HCT116 (cell line): ENCODE results near the gene LAMTOR4.

ENCODE experiments used
- CEBPB ChIP-seq: IDR thresholded peaks from 2 replicates; pipeline ENCODE4 v1.6.1; 2012; ENCODE audit warnings: low read depth
- CTCF ChIP-seq, 3 experiments: fragments of 200-600 bp in 1 of 3; sonication (generic) in 1 of 3; IDR thresholded peaks in 2 of 3; conservative IDR thresholded peaks in 1 of 3; 2 replicates each; pipeline ENCODE4 v1.5.1; 2012 to 2017; ENCODE audit warnings: low read depth in 2 of 3, low read length in 2 of 3, antibody characterized with exemption in 1 of 3, borderline replicate concordance in 1 of 3, control low read depth in 1 of 3, mild to moderate bottlenecking in 1 of 3, mixed read lengths in 1 of 3, mixed run types in 1 of 3, moderate library complexity in 1 of 3; ENCODE audit not compliant: insufficient read depth in 1 of 3
- EGR1 ChIP-seq: IDR thresholded peaks from 2 replicates; pipeline ENCODE4 v1.6.1; 2012; ENCODE audit warnings: low read depth
- EZH2 ChIP-seq: fragments of 200-600 bp; sonication (generic); IDR thresholded peaks from 2 replicates; pipeline ENCODE4 v1.6.1; 2017; ENCODE audit warnings: antibody characterized with exemption, mixed run types
- POLR2A ChIP-seq: IDR thresholded peaks from 2 replicates; pipeline ENCODE4 v1.7.0; 2011; ENCODE audit warnings: borderline replicate concordance; ENCODE audit not compliant: insufficient read depth, insufficient read length; ENCODE audit errors: extremely low read depth
- POLR2AphosphoS5 ChIP-seq: IDR thresholded peaks from 2 replicates; pipeline ENCODE4 v1.6.1; 2011; ENCODE audit warnings: mild to moderate bottlenecking, low read depth, low read length, moderate library complexity
- RAD21 ChIP-seq: IDR thresholded peaks from 2 replicates; pipeline ENCODE4 v1.6.1; 2012; ENCODE audit warnings: low read depth, mild to moderate bottlenecking
- SP1 ChIP-seq: IDR thresholded peaks from 2 replicates; pipeline ENCODE4 v1.6.1; 2012; ENCODE audit warnings: low read depth
- SRF ChIP-seq: IDR thresholded peaks from 2 replicates; pipeline ENCODE4 v1.6.1; 2012; ENCODE audit warnings: low read depth
- ZNF274 ChIP-seq: fragments of 200-500 bp; sonication (Bioruptor generic); IDR thresholded peaks from 2 replicates; pipeline ENCODE4 v1.6.1; 2014; ENCODE audit warnings: mild to moderate bottlenecking, low read depth, low read length, inconsistent platforms

- TF ChIP-seq ZNF274: no peak
- TF ChIP-seq CTCF (IDR thresholded peaks at IDR 0.05 in 2 of 3, conservative IDR thresholded peaks at IDR 0.05 in 1 of 3; ENCODE audit: borderline replicate concordance in 1 of 3, insufficient read depth in 1 of 3, low read depth in 2 of 3, low read length in 2 of 3): no peak
- no peak for TF ChIP-seq SP1
- no peak for TF ChIP-seq SRF
- TF ChIP-seq POLR2A: no peak
- no peak for TF ChIP-seq RAD21
- no peak for TF ChIP-seq POLR2AphosphoS5
- TF ChIP-seq EZH2: no peak
- no peak for TF ChIP-seq CEBPB
- TF ChIP-seq EGR1: no peak
Measured at GRCh38 chr7:100155553-100156317, 7.0 kb downstream of the LAMTOR4 start.
